GM21723 (cell line): Measurements from ENCODE around the gene HOMER2.
"Not testable (repeated sequence)": the region's sequence is repeated elsewhere in the genome, so short reads cannot be mapped to it uniquely, and the experiment has no call there.

Source experiments
- ATAC-seq: cut with Tn5 transposase; IDR thresholded peaks from one replicate; pipeline ENCODE4 v1.9.1; 2021; ENCODE audit warnings: mild to moderate bottlenecking, moderate library complexity; ENCODE audit not compliant: unreplicated experiment

Gene HOMER2

DNA sequence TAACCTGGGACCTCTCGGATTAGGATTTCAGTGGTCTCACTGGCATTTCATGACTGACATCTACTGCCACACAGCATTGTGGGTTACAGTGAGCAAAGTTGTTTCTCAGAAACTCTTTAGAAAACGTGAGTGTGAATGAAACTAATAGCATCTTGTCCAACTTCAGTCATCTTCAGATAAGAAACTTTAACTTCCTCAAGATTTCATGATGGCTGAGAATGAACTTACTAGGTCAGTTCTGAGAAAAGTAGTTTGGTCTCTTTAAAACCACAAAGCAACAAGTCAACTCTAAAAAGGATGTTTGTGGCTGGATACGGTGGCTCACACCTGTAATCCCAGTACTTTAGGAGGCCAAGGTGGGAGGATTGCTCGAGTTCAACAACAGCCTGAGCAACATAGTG, 14.2 kb upstream of the HOMER2 start:
- peak; percentile 93 for ATAC-seq

- ATAC-seq: no peak
Measured at GRCh38 chr15:82964890-82965289, 12.4 kb upstream of the HOMER2 start.

- ATAC-seq: no peak
Measured at GRCh38 chr15:82963471-82964341, 11.2 kb upstream of the HOMER2 start.

DNA sequence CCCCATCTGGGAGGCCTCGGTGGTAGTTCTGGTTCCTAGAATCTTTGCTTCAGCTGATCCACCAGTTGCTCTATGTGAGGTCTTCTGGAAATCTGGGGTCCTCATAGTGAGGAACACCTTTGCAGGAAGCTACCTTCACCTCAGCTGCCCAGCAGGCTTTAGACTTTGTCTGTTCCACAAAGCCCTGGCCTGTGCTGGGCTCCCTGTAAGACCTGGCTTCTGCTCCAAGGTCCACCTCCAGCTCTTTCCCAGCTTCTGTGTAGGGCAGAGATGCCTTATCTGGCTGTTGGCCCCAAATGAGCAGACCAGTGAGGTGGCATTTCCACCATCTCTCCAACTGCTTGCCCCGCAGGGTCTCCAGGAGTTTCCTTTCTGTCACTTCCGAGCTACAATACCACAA, 8.2 kb upstream of the HOMER2 start:
- ATAC-seq: no peak

DNA sequence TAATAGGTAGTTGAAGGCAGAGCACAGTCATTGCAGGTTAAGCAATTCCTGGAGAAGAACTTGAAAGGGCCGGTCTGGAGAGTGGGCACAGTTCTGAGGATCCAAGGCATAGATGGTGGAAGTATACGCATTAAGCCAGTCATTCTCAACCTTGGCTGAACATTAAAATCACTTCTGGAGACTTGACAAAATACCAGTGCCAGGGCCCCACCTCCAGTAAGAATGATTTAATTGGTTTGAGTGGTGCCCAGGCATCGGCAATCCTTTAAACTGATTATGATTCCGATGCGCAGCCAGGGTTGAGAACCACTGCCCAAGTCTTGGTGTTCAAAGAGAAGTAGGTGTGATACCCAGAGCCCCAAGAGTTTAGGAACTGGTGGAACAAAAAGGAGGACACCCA, 6.9 kb upstream of the HOMER2 start:
- no peak for ATAC-seq

DNA sequence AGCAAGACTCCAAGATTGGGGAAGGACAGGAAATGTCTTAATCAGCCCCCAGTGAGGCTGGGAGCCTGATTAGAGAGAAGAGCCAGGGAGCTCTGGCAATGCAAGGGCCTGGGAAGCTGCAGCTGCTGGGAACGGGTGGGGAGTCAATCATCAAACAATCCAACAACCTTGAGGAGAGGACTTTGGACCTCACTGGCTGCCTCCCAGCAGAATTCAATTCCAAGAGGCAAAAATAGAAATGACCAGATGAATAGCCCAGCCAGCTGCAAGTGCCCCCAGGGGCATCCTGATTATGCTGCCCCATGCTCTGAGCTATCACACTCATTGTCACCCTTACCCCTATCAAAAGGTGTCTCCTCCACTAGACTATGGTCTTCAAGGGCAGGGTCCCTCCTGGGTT, 6.1 kb upstream of the HOMER2 start:
- no peak for ATAC-seq

DNA sequence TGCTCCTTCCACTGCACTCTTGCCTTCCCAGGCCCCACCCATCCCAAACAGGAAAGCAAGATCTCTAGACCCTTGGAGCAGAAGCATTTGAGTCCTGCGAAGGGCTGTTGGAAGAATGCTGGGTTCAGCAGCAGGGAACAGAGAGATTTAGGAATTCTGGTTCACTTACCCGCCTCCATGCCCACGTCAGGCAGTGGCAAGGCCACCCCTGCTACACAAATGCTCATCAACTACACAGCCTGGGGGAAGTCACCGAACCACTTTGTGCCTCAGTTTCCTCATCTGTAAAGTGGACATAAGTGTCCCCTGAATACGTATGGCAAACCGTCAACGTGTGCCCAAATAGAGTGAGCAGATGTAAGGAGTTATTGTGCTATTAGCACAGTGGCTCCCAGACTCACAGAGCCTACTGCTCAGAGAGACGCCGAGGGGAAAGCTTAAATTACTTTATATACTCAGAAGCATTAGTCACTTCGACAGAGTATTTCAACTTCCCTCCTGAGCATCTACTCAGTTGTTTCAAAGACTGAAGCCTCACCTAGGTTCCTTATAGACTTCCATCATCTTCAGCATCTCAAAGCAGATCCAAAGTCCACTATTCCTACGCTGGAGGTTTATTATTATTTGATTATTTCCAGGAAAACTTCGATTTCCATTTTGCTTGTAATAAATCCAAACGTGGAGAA, 905 bp downstream of the HOMER2 start:
- no peak for ATAC-seq

DNA sequence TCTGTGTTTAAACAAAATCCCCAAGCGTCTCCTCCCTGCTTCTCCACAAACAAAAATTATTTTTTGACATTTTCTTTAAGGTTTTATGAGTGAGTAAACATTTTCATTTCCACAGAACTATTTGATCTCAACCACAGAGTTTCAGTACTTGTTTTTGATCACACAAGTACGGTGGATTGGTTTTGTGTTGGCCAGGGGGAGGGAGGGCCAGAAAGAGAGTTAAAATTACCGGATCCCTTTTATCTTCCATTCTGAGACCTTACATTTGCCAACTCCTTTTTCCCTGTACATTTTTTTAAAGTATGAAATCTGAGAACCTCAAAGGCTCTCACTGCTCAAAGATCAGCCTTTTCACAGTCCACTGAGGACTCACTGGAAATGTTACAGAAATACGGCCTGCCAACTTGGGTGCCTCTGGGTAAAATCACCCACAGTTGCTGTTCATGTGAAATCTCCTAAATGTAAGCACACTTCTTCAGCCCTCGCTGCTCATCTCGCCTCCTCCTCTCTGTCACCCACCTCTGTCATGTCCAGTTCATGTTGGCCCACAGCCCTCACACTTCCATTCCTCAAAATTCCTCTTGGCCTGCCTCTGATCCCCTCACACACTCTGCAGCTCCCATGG, 1.7 kb downstream of the HOMER2 start:
- no peak for ATAC-seq

DNA sequence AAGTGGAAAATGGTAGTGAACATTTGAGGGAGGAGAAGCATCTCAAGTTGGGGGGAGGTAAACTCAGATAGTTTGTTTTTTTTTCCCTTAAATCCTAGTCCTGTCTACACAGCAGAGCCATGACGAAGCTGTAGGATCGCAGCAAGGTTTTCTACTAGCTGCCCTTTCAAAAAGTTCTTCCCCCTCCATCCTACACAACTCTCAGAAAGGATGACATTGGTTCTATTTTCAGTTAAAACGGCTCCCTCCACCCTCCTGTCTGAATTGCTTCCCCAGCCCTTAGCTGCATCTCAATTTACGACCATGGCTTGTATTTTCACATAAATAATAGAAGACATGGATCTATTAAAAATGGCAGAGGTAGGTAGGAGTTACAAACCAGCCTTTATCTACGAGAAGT, 2.2 kb downstream of the HOMER2 start:
- no peak for ATAC-seq

- ATAC-seq: no peak
Measured at GRCh38 chr15:82946155-82946701, 6.3 kb downstream of the HOMER2 start.

- ATAC-seq: no peak
Measured at GRCh38 chr15:82945326-82945725, 7.2 kb downstream of the HOMER2 start.

DNA sequence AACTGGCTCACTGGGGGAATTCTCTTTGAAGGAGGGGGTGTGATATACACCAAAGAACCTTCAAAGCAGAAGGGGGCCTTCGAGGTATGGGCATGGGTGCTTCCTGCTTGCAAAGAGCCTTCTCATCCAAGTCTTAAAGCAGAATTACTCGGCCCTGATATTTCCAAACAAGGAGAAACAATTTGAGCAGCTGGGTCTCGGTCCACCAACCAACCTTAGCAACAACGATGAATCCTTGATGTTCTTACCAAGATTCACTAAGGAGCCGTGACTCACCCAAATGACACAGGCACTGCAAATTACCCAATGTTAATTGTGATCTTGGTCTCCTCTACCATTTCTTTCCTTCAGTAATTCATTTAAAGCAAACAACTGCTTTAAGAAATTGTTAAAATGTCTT, 7.7 kb downstream of the HOMER2 start:
- ATAC-seq: no peak

GRCh38 chr15:82944056-82944455, 8.5 kb downstream of the HOMER2 start:
- no peak for ATAC-seq

- no peak for ATAC-seq
Measured at GRCh38 chr15:82943176-82943575, 9.3 kb downstream of the HOMER2 start.

DNA sequence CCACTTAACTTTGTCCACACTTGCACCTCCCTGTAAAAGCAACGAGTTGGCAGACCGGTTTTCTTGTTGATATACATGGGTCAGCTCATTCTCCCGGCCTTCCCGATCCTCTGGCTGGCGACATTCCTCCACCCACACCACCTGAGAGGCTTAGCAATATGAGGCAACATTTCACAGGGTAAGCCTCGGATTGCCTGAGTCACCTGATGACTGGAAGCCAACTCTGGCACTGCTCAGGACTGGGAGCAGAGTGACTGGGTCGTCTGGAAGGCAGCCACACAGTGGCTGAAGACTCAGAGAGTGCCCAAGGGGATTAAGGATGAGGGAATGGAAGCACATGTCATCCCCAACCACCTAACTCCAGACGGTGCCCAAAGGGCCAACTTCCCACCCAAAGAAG, 9.8 kb downstream of the HOMER2 start:
- no peak for ATAC-seq

DNA sequence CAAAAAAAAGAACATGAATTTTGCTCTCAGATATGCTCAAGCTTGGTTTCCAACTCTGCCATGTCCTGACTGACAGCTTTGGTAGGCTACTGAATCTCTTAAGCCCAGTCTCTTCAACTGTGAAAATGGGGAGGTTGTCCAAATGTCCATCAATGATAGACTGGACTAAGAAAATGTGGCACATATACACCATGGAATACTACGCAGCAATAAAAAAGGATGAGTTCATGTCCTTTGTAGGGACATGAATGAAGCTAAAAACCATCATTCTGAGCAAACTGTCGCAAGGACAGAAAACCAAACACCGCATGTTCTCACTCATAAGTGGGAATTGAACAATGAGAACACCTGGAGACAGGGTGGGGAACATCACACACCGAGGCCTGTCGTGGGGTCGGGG, 12.8 kb downstream of the HOMER2 start:
- ATAC-seq: not testable (repeated sequence)

DNA sequence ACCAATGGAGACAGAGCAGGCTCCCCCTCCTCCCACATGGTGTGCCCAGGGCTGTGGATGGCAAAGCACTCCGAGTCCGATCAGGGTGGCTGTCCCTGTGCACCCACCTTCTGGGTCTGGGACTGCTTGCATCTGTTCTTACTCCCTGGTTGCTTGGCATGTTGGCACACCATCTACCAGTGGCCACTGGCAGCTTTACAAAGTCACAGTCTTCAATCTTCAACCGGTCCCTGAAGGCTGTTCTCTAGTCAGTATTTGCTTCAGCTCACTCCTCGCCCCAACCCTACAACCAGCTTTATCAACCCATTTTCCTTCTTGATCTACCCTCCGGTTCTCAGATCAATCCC, 14.8 kb downstream of the HOMER2 start:
- no peak for ATAC-seq

DNA sequence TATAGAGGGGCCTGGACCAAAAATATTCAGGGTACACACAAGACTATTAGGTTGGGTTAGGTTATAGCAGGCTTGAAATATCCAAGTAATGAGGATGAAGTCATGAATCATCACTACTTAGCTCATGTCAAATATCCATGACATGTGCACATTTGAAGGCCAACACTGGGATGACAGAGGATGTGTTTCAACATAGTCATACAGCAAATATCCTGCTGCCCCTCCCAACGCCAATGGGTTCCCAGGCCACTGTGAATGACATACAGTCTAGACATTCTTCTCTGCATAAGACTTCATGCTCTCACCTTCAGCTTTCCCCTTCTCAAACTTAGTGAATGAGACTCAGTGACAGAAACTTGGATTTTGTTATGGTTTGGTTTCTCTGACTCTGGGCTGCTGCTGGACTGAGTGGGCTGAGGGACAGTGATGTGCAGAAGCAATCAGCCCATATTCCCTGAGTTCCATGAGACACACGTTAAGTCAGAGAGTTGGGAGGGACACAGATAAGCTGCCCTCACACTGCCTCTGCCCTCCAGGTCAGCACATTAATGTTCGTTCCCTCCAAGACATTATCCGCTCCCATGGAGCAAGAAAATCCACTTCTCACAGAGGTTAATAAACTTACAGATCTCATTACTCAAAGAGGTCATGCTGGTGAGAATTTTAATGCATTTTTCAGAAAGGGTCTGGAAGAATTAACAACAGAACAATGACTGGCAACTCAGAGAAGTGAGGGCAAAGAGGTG, 15.4 kb downstream of the HOMER2 start:
- no peak for ATAC-seq

DNA sequence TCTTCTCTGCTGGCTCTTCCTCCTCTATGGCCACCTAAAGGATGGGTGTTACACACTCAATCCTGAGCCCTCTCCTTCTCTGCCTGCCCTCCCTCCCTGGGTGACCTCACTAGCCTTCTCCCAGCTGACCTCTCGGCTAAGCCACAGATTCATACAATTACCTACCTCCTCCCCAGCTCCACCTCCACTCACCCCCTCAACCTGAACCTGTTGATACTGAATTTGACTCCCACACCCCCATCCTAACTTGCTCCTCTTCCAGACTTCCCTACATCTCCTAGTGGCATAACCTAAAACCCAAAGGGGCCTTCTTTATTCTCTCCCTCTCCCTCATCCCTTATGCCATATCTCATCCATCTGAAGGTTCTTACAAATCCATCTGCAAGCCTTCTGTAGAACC, 17.1 kb downstream of the HOMER2 start:
- ATAC-seq: no peak

GRCh38 chr15:82934100-82934880, 18.2 kb downstream of the HOMER2 start:
- ATAC-seq: no peak
